Fibroblast of villous mesenchyme (primary cell): ENCODE data around the gene CTR9. TPM values are rescaled to one million over a fixed set of nuclear protein-coding genes. Genes with fewer than 3 reads are reported as not detected.

ENCODE experiments used
- DNase-seq: peaks from one replicate; pipeline ENCODE4 v3.0.0-alpha.2; 2010; ENCODE audit warnings: low read depth
- H3K4me3 ChIP-seq: 2 replicates; pipeline ENCODE4 v1.5.1; 2011; ENCODE audit warnings: low read depth, mild to moderate bottlenecking, low read length
- CTCF ChIP-seq: IDR thresholded peaks from 2 replicates; pipeline ENCODE4 v1.5.1; 2012; ENCODE audit warnings: low read depth, mild to moderate bottlenecking, low read length; ENCODE audit not compliant: insufficient read depth
- total RNA-seq: library from RNA; depleted of rRNA; stranded (reverse); fragments of >200 nt; gene quantifications from 2 replicates; pipeline ENCODE4 v1.2.3, GENCODE V29; 2012

CTR9 gene
- total RNA-seq = 20.6 and 36.7 TPM in 2 replicates

- peak; percentile 11 for TF ChIP-seq CTCF
- H3K4me3 ChIP-seq = peak within 1 kb of the TSS; percentile 96
- DNase-seq = peak; percentile 95
Observed at GRCh38 chr11:10750838-10751580, at the start of gene CTR9. Gene CTR9 (plus strand): TSS chr11:10751246. CDS start chr11:10751413, 167 bp downstream.

- H3K4me3 ChIP-seq = no peak overlapping the region
- no peak for TF ChIP-seq CTCF
- DNase-seq = no peak
Observed at GRCh38 chr11:10701982-10702381, 49.1 kb upstream of the CTR9 start.

GRCh38 chr11:10708131-10708530, 42.9 kb upstream of the CTR9 start:
- no peak for DNase-seq
- TF ChIP-seq CTCF = no peak
- no peak overlapping the region for H3K4me3 ChIP-seq

- H3K4me3 ChIP-seq = no peak overlapping the region
- no peak for TF ChIP-seq CTCF
- peak; percentile 76 for DNase-seq
Observed at GRCh38 chr11:10709299-10710086, 41.6 kb upstream of the CTR9 start.

- no peak overlapping the region for H3K4me3 ChIP-seq
- no peak for TF ChIP-seq CTCF
Observed at GRCh38 chr11:10715571-10715970, 35.5 kb upstream of the CTR9 start.

GRCh38 chr11:10716122-10716521, 34.9 kb upstream of the CTR9 start:
- no peak for TF ChIP-seq CTCF
- DNase-seq = peak; percentile 68
- H3K4me3 ChIP-seq = no peak overlapping the region

More at GRCh38 chr11:10715571-10715970, 35.5 kb upstream of the CTR9 start:
- no peak for DNase-seq
